SK-N-SH treated with all-trans-retinoic acid at 6 μM for 48 hours (cell line): ENCODE data around the gene AIRE.

Experiments
- GLIS3 ChIP-seq: fragments of 250-450 bp; sonication (Bioruptor Pico); IDR thresholded peaks from 2 replicates; pipeline ENCODE4 v1.5.0; 2020; ENCODE audit warnings: mild to moderate bottlenecking, moderate library complexity
- TCF4 ChIP-seq: fragments of 250-450 bp; sonication (Bioruptor Pico); IDR thresholded peaks from 2 replicates; pipeline ENCODE4 v1.8.0; 2021; ENCODE audit warnings: mild to moderate bottlenecking, moderate library complexity, borderline replicate concordance
- ZFP3 ChIP-seq: fragments of 250-450 bp; sonication (Bioruptor Pico); IDR thresholded peaks from 2 replicates; pipeline ENCODE4 v1.5.0; 2020; ENCODE audit warnings: mild to moderate bottlenecking, moderate library complexity
- ZFP30 ChIP-seq: fragments of 450-650 bp; formaldehyde crosslinking; IDR thresholded peaks from 2 replicates; pipeline ENCODE4 v1.5.0; 2022; ENCODE audit warnings: mild to moderate bottlenecking, moderate library complexity
- ZNF565 ChIP-seq: fragments of 450-650 bp; formaldehyde crosslinking; conservative IDR thresholded peaks from 2 replicates; pipeline ENCODE4 v1.5.0; 2020; ENCODE audit warnings: low read depth, mild to moderate bottlenecking, moderate library complexity
- ZNF8 ChIP-seq: fragments of 450-650 bp; formaldehyde crosslinking; IDR thresholded peaks from 2 replicates; pipeline ENCODE4 v1.5.0; 2020; ENCODE audit warnings: mild to moderate bottlenecking, moderate library complexity
- TF ChIP-seq, protein P1 (sequence below): fragments of 250-450 bp; sonication (Bioruptor Pico); IDR thresholded peaks from 2 replicates; pipeline ENCODE4 v1.5.1; 2021; ENCODE audit warnings: mild to moderate bottlenecking, moderate library complexity

DNA sequence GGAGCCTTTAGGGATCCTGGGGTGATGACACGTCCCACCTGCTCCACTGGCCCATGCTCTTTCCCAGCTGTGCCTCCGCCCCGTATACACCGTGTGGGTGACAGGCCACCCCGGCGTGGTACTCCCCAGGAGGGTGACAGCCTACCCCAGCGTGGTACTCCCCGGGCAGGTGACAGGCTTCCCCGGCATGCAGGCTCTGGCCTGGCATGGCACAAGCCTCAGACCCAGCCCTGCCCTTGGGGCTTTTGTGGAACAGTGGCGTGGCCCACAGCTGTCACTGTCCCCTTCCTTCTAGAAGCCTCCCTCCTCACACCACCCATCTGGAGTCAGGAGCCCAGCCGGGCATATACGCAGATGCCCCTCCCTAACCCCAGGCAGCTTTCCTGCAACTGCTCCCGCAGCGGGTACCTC lies 9.5 kb downstream of the AIRE start:
- TF ChIP-seq ZNF565 (CRISPR knock-in tag) (no peak), GLIS3 (no peak), ZFP3 (CRISPR knock-in tag) (no peak), ZNF8 (CRISPR knock-in tag) (no peak), ZFP30 (CRISPR knock-in tag) (no peak), TCF4 (CRISPR knock-in tag) (no peak)
- TF ChIP-seq, protein P1, sequence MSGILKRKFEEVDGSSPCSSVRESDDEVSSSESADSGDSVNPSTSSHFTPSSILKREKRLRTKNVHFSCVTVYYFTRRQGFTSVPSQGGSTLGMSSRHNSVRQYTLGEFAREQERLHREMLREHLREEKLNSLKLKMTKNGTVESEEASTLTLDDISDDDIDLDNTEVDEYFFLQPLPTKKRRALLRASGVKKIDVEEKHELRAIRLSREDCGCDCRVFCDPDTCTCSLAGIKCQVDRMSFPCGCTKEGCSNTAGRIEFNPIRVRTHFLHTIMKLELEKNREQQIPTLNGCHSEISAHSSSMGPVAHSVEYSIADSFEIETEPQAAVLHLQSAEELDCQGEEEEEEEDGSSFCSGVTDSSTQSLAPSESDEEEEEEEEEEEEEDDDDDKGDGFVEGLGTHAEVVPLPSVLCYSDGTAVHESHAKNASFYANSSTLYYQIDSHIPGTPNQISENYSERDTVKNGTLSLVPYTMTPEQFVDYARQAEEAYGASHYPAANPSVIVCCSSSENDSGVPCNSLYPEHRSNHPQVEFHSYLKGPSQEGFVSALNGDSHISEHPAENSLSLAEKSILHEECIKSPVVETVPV (CRISPR knock-in tag) = no peak
